Tibial artery (tissue), 4 donors: ENCODE results near the gene HMGN2.
A peak's percentile ranks its signal among the peaks of the same experiment; 100 is the strongest.

Experiments used
- DNase-seq, 2 donors: peaks; one replicate each; pipeline ENCODE4 v3.0.0-alpha.2; 2019
- H3K27ac ChIP-seq, 2 donors: fragments of 200-600 bp; sonication (generic) in 1 of 2; 1 replicate in 1 of 2; 2 replicates in 1 of 2; pipeline ENCODE4 v1.5.1; 2018 to 2019; ENCODE audit warnings: mild to moderate bottlenecking in 1 of 2
- H3K27me3 ChIP-seq, 2 donors: fragments of 200-600 bp; sonication (generic) in 1 of 2; one replicate each; pipeline versions ENCODE4 v1.5.1 to v1.6.0; 2016 to 2019
- H3K36me3 ChIP-seq, 3 donors: fragments of 200-600 bp; sonication (generic) in 2 of 3; one replicate each; pipeline ENCODE4 v1.5.1; 2016 to 2019; ENCODE audit warnings: mild to moderate bottlenecking in 2 of 3
- H3K4me1 ChIP-seq, 4 donors: fragments of 200-600 bp; sonication (generic) in 2 of 4; 1 replicate in 3 of 4; 2 replicates in 1 of 4; pipeline ENCODE4 v1.5.1; 2016 to 2019
- H3K4me3 ChIP-seq, 2 donors: fragments of 200-600 bp; sonication (generic) in 1 of 2; 1 replicate in 1 of 2; 2 replicates in 1 of 2; pipeline ENCODE4 v1.5.1; 2018 to 2019; ENCODE audit warnings: mild to moderate bottlenecking in 2 of 2
- H3K9me3 ChIP-seq, 3 donors: fragments of 200-600 bp; sonication (generic) in 1 of 3; one replicate each; pipeline ENCODE4 v1.5.1; 2016 to 2019
- intact Hi-C: fragments of 100-400 bp; cut with DNase I; formaldehyde crosslinking; loops from one replicate; pipeline ENCODE4 v1.15.0; 2023; ENCODE audit warnings: low total_unique reads
- TF ChIP-seq, protein P1 (sequence below), 2 experiments: fragments of 200-600 bp in 1 of 2; fragments of 450-650 bp in 1 of 2; IDR thresholded peaks; one replicate each; pipeline ENCODE4 v1.5.1; 2017 to 2019; ENCODE audit warnings: antibody characterized with exemption in 2 of 2, mild to moderate bottlenecking in 1 of 2, moderate library complexity in 1 of 2

HMGN2 gene

DNA sequence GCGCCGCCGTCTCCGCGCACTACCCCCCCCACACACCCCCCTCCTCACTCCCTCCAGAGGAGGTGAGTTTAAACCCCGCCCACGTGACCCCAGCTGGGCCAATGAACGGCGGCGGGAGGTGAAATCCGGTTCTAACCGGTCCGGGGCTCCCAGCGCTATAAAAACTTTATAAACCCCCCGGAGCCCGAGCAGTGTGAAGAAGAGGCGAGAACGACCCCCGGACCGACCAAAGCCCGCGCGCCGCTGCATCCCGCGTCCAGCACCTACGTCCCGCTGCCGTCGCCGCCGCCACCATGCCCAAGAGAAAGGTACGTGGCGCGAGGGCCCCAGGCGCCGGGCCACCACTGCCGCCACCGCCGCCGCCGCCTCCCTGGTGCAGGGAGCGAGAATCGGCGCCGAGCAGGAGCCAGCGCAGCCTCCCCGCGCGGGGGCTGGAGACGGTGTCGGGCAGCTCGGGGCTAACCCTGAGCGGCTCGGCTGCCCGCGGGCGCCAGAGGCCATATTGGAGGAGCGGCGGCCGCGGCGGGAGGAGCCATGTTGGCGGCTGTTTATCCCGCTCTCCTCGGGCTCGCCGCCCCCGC is at the start of gene HMGN2:
Gene HMGN2, plus strand, starts transcription at position 121 of the 581 bp plus-strand sequence. Its CDS starts 173 bp downstream, at position 294.
- intact Hi-C loops = no loop called here
- peaks cover 0 to 30% (median 24%) of the 10 kb centered on the region in 4 donors for H3K4me1 ChIP-seq
- peak within 1 kb of the TSS; percentile 99 to 100 for H3K27ac ChIP-seq
- H3K4me3 ChIP-seq = peak within 1 kb of the TSS; percentile 95 to 99
- no peaks in the 10 kb centered on the region for H3K27me3 ChIP-seq
- TF ChIP-seq, protein P1, sequence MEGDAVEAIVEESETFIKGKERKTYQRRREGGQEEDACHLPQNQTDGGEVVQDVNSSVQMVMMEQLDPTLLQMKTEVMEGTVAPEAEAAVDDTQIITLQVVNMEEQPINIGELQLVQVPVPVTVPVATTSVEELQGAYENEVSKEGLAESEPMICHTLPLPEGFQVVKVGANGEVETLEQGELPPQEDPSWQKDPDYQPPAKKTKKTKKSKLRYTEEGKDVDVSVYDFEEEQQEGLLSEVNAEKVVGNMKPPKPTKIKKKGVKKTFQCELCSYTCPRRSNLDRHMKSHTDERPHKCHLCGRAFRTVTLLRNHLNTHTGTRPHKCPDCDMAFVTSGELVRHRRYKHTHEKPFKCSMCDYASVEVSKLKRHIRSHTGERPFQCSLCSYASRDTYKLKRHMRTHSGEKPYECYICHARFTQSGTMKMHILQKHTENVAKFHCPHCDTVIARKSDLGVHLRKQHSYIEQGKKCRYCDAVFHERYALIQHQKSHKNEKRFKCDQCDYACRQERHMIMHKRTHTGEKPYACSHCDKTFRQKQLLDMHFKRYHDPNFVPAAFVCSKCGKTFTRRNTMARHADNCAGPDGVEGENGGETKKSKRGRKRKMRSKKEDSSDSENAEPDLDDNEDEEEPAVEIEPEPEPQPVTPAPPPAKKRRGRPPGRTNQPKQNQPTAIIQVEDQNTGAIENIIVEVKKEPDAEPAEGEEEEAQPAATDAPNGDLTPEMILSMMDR (IDR thresholded peaks at IDR 0.05) = no peak
- H3K36me3 ChIP-seq = peaks cover 25 to 49% (median 38%) of the 10 kb centered on the region in 3 donors
- DNase-seq = peak; percentile 93 to 94
- H3K9me3 ChIP-seq = no peaks in the 10 kb centered on the region

DNA sequence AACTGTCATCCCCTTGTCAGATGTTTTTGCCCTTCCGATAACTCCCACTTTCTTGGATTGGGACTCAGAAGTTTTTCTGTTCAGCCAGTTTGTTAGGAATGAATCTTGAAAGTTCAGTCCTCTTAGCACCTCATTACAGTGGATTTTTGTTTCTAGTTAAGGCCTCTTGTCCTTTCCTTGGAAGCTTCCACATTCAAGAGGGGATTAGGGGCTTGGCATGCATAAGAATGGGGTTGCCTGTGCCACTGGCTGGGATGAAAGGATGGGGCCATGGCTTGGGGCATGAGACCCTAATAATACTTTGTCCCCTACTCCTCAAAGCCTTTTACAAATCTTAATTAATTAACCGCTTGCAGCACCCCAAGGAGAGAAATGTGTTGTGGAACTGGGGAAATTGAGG is 42.5 kb upstream of the HMGN2 start:
- intact Hi-C loops = no loop called here
- TF ChIP-seq, protein P1 (IDR thresholded peaks at IDR 0.05) = no peak
- no peak overlapping the region for H3K27ac ChIP-seq
- no peak for DNase-seq
- no peak overlapping the region for H3K4me3 ChIP-seq
- peaks cover 0 to 20% of the 10 kb centered on the region in 2 donors for H3K27me3 ChIP-seq
- peaks cover 0 to 26% (median 19%) of the 10 kb centered on the region in 4 donors for H3K4me1 ChIP-seq
- H3K9me3 ChIP-seq = no peaks in the 10 kb centered on the region
- peaks cover 0 to 6% (median 6%) of the 10 kb centered on the region in 3 donors for H3K36me3 ChIP-seq

DNA sequence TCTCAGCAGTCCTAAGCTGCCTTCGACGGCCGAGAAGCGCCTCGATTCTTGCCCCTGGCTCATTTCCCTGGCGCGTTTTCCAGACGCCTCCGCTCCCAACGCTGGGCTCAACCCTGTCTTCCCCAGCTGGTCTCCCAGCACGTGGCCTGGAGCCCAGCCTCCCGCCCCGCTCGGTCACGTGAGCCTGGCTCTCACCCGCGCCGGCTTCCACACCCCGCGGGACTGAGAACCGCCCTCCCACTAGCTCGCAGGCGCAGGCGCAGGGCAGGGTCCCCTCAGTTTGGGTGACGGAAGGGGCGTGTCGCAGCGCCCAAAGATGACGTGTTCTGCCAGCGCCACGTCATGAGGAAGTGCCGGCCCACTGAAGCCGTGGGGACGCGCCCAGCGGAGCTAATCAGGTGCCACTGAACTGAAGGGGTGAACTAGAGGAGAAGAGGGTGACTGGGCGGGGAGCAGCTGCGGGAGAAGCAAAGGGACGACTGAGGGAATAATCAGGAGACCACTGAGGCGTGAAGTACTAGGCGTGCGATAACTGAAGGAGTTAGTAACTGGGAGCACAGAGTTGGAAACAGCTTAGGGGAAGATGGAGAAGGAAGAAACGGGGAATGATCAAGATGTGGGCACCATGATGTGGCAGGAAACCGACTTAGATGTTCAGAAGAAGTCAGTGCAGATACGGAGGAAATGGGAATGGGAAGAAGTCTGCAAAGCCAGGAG is 40.1 kb upstream of the HMGN2 start, which contains the start of gene DHDDS:
Gene DHDDS, plus strand, starts transcription at position 343 of the 717 bp plus-strand sequence. CDS start 625 bp downstream, outside the sequence.
- DNase-seq = peak; percentile 97 to 99
- H3K9me3 ChIP-seq = no peaks in the 10 kb centered on the region
- intact Hi-C loops = no loop called here
- TF ChIP-seq, protein P1 (IDR thresholded peaks at IDR 0.05) = peak in 1 of 2 experiments; percentile 19
- H3K36me3 ChIP-seq = peaks cover 7 to 30% (median 22%) of the 10 kb centered on the region in 3 donors
- peak within 1 kb of the TSS; percentile 64 to 65 for H3K4me3 ChIP-seq
- H3K27me3 ChIP-seq = no peaks in the 10 kb centered on the region
- H3K4me1 ChIP-seq = peaks cover 0 to 30% (median 19%) of the 10 kb centered on the region in 4 donors
- H3K27ac ChIP-seq = peak within 1 kb of the TSS; percentile 76 to 77

DNA sequence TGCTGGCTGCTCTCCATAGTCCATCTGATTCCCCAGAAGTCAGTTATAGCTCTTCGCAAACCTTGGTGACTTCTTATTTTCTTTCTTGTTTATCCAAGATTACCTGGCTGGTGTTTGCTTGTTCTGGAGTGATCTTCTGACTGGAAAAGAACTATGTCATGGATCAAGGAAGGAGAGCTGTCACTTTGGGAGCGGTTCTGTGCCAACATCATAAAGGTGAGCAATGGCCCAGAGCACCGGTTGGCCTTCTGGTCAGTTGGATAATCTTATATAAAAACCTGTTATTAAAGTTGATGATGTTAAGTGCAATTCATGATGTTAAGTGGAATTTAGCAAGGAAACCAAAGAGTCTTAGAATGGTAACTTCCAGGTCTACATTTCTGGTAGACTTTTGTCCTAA is 39.4 kb upstream of the HMGN2 start:
- DNase-seq = no peak
- Histone ChIP-seq H3K4me1 (peaks cover 0 to 30% (median 19%) of the 10 kb centered on the region in 4 donors), H3K9me3 (no peaks in the 10 kb centered on the region), H3K4me3 (peak overlapping the region; percentile 64 to 65), H3K36me3 (peaks cover 12 to 36% (median 23%) of the 10 kb centered on the region in 3 donors), H3K27ac (peak overlapping the region; percentile 76 to 77), H3K27me3 (no peaks in the 10 kb centered on the region)
- TF ChIP-seq, protein P1 (IDR thresholded peaks at IDR 0.05) = no peak
- intact Hi-C loops = no loop called here

DNA sequence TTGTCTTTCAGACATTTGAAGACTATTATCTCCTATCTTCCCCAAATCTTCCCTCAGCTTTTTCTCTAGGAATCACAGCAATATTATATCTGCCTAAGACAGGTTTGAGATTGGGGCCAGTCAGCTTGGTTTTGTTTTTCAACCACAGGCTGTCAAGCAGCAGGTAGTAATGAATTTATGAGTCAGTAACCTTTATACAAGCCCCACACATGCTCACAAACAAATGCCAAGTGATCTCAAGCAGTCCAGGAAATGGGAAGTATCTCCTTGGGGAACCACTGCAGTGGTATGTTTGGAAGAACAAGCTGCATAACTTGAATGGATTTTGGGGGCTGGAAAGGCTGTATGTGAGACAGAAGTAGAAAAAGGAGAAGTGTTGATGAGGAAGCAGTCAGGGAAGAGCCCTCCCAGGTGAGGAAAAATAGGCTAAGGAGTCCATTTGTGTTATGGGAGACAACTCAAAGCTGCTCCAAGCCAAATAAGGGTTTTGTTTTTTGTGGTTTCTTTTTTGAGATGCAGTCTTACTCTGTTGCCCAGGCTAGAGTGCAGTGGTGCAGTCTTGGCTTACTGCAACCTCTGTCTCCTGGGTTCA is 38.0 kb upstream of the HMGN2 start:
- Histone ChIP-seq H3K4me3 (no peak overlapping the region), H3K36me3 (peaks cover 27 to 51% (median 37%) of the 10 kb centered on the region in 3 donors), H3K27ac (no peak overlapping the region), H3K4me1 (peaks cover 0 to 30% (median 19%) of the 10 kb centered on the region in 4 donors), H3K9me3 (no peaks in the 10 kb centered on the region), H3K27me3 (no peaks in the 10 kb centered on the region)
- intact Hi-C loops = no loop called here
- no peak for DNase-seq
- TF ChIP-seq, protein P1 (IDR thresholded peaks at IDR 0.05) = no peak
